IMR-90 (cell line): ENCODE measurements around the gene SLC5A2. TPM values are rescaled to one million over a fixed set of nuclear protein-coding genes. Genes with fewer than 3 reads are reported as not detected.

Source experiments
- ATAC-seq: fragments of 200-7000 bp; cut with Tn5 transposase; 2 replicates; pipeline ENCODE4 v1.9.1; 2020; ENCODE audit warnings: low read depth, mild to moderate bottlenecking, moderate library complexity
- BruUV-seq: library from RNA; stranded (reverse); fragments of 400-500 nt; replicated peaks from 2 replicates; lab custom pipeline; 2021; lab: Mats Ljungman, UMichigan
- CTCF ChIA-PET: fragments of 300-600 bp; formaldehyde crosslinking; extraction: SDS; loops from one replicate; lab custom pipeline; 2021; ENCODE audit warnings: antibody characterized with exemption; lab: Yijun Ruan, JAX
- POLR2A ChIA-PET: fragments of 300-600 bp; sonication (Branson Sonifier 250); formaldehyde crosslinking; loops from one replicate; lab custom pipeline; 2022; ENCODE audit warnings: antibody characterized with exemption; ENCODE audit not compliant: unreplicated experiment; lab: Charles Lee
- DNase-seq: peaks from one replicate; pipeline ENCODE4 v3.0.0; 2013
- H2AFZ ChIP-seq: replicated peaks from 2 replicates; pipeline ENCODE3; 2013; ENCODE audit warnings: low read length, mild to moderate bottlenecking; ENCODE audit not compliant: poor library complexity
- H2AK5ac ChIP-seq: 2 replicates; pipeline ENCODE4 v1.6.1; 2013; ENCODE audit warnings: low read depth, low read length, inconsistent platforms
- H2AK9ac ChIP-seq: replicated peaks from 2 replicates; pipeline ENCODE3; 2013; ENCODE audit warnings: mild to moderate bottlenecking, low read depth, low read length, moderate library complexity; ENCODE audit not compliant: poor library complexity
- H2BK120ac ChIP-seq: 2 replicates; pipeline ENCODE4 v1.6.1; 2013; ENCODE audit warnings: low read depth, low read length, inconsistent platforms
- H2BK15ac ChIP-seq: 3 replicates; pipeline ENCODE4 v1.6.1; 2013; ENCODE audit warnings: low read depth, low read length, inconsistent platforms
- H2BK20ac ChIP-seq: 2 replicates; pipeline ENCODE4 v1.6.1; 2013; ENCODE audit warnings: low read depth, mild to moderate bottlenecking, inconsistent platforms, low read length, moderate library complexity
- H2BK5ac ChIP-seq: 2 replicates; pipeline ENCODE4 v1.6.1; 2013; ENCODE audit warnings: mild to moderate bottlenecking, low read depth, low read length, inconsistent platforms; ENCODE audit not compliant: poor library complexity, severe bottlenecking
- H3K14ac ChIP-seq: replicated peaks from 2 replicates; pipeline ENCODE4 v1.6.1; 2013; ENCODE audit warnings: low read depth, low read length, inconsistent platforms
- H3K18ac ChIP-seq: 2 replicates; pipeline ENCODE4 v1.6.1; 2013; ENCODE audit warnings: low read depth, low read length, control low read depth
- H3K23ac ChIP-seq: 2 replicates; pipeline ENCODE4 v1.6.1; 2013; ENCODE audit warnings: low read depth, low read length, inconsistent platforms
- H3K27ac ChIP-seq: 2 replicates; pipeline ENCODE4 v1.5.1; 2013; ENCODE audit warnings: mild to moderate bottlenecking, control low read depth, low read length; ENCODE audit not compliant: insufficient read depth
- H3K27me3 ChIP-seq: 2 replicates; pipeline ENCODE4 v1.6.1; 2013; ENCODE audit warnings: low read length; ENCODE audit not compliant: control insufficient read depth, insufficient read depth
- H3K36me3 ChIP-seq: 2 replicates; pipeline ENCODE4 v1.6.1; 2013; ENCODE audit warnings: low read length, mixed read lengths; ENCODE audit not compliant: control insufficient read depth, insufficient read depth
- H3K4ac ChIP-seq: 2 replicates; pipeline ENCODE4 v1.6.1; 2013; ENCODE audit warnings: low read depth, low read length, inconsistent platforms
- H3K4me1 ChIP-seq: 2 replicates; pipeline ENCODE4 v1.6.1; 2013; ENCODE audit warnings: low read length, mixed read lengths; ENCODE audit not compliant: control insufficient read depth, insufficient read depth
- H3K4me2 ChIP-seq: 2 replicates; pipeline ENCODE4 v1.6.1; 2013; ENCODE audit warnings: low read depth, mild to moderate bottlenecking, control low read depth, low read length, moderate library complexity
- H3K4me3 ChIP-seq: 2 replicates; pipeline ENCODE4 v1.5.1; 2013; ENCODE audit warnings: low read depth, mild to moderate bottlenecking, control low read depth, low read length, moderate library complexity; ENCODE audit not compliant: insufficient read depth
- H3K56ac ChIP-seq: 2 replicates; pipeline ENCODE4 v1.6.1; 2013; ENCODE audit warnings: low read length, inconsistent platforms; ENCODE audit not compliant: insufficient read depth; ENCODE audit errors: extremely low read depth
- H3K79me1 ChIP-seq, 2 experiments: 2 replicates each; pipeline ENCODE4 v1.6.1; 2013; ENCODE audit warnings: low read length in 2 of 2, inconsistent platforms in 1 of 2, low read depth in 1 of 2
- H3K9ac ChIP-seq: 2 replicates; pipeline ENCODE4 v1.6.1; 2013; ENCODE audit warnings: low read depth, low read length, control low read depth
- H3K9me1 ChIP-seq: 2 replicates; pipeline ENCODE4 v1.6.1; 2013; ENCODE audit warnings: low read length, inconsistent platforms; ENCODE audit not compliant: insufficient read depth
- H3K9me3 ChIP-seq: 2 replicates; pipeline ENCODE4 v1.6.1; 2013; ENCODE audit warnings: low read length; ENCODE audit not compliant: control insufficient read depth, insufficient read depth
- H4K20me1 ChIP-seq: 2 replicates; pipeline ENCODE4 v1.6.1; 2013; ENCODE audit warnings: low read length, inconsistent platforms; ENCODE audit not compliant: insufficient read depth
- H4K5ac ChIP-seq: 2 replicates; pipeline ENCODE4 v1.6.1; 2013; ENCODE audit warnings: mild to moderate bottlenecking, low read depth, low read length, control low read depth
- H4K8ac ChIP-seq, 2 experiments: 2 replicates each; pipeline ENCODE4 v1.6.1; 2013; ENCODE audit warnings: low read depth in 2 of 2, low read length in 2 of 2, control low read depth in 1 of 2, inconsistent platforms in 1 of 2
- H4K91ac ChIP-seq: 2 replicates; pipeline ENCODE4 v1.6.1; 2013; ENCODE audit warnings: low read depth, low read length, inconsistent platforms; ENCODE audit not compliant: insufficient read depth
- BHLHE40 ChIP-seq: fragments of 150-350 bp; IDR thresholded peaks from 2 replicates; pipeline ENCODE4 v1.6.1; 2016; ENCODE audit warnings: mild to moderate bottlenecking, low read depth, low read length
- FOS ChIP-seq: fragments of 150-350 bp; IDR thresholded peaks from 2 replicates; pipeline ENCODE4 v1.6.1; 2016; ENCODE audit warnings: low read depth, low read length
- MAFK ChIP-seq: IDR thresholded peaks from 2 replicates; pipeline ENCODE4 v1.6.1; 2012; ENCODE audit warnings: low read depth, low read length, improper control_type of control experiment
- MAZ ChIP-seq: IDR thresholded peaks from 2 replicates; pipeline ENCODE4 v1.6.1; 2012; ENCODE audit warnings: low read depth, mild to moderate bottlenecking, low read length, improper control_type of control experiment, moderate library complexity, borderline replicate concordance
- MXI1 ChIP-seq: IDR thresholded peaks from 2 replicates; pipeline ENCODE4 v1.6.1; 2012; ENCODE audit warnings: low read depth, mild to moderate bottlenecking, low read length, moderate library complexity, borderline replicate concordance
- NFE2L2 ChIP-seq: fragments of 150-350 bp; IDR thresholded peaks from 2 replicates; pipeline ENCODE4 v1.6.1; 2016; ENCODE audit warnings: low read depth, mild to moderate bottlenecking, low read length
- POLR2A ChIP-seq: IDR thresholded peaks from 2 replicates; pipeline ENCODE4 v1.6.1; 2012; ENCODE audit warnings: mild to moderate bottlenecking, low read depth, low read length
- RCOR1 ChIP-seq: IDR thresholded peaks from 2 replicates; pipeline ENCODE4 v1.6.1; 2012; ENCODE audit warnings: mild to moderate bottlenecking, low read length, improper control_type of control experiment; ENCODE audit not compliant: insufficient replicate concordance
- RFX5 ChIP-seq: IDR thresholded peaks from 2 replicates; pipeline ENCODE4 v1.8.0; 2012; ENCODE audit warnings: low read depth, mild to moderate bottlenecking, low read length, moderate library complexity
- SMC3 ChIP-seq: fragments of 150-350 bp; IDR thresholded peaks from 2 replicates; pipeline ENCODE4 v1.6.1; 2016; ENCODE audit warnings: low read depth, mild to moderate bottlenecking, antibody characterized with exemption, low read length, moderate library complexity
- WGBS, 2 experiments: methylation state at CpG; one replicate each; pipeline versions ENCODE4 v1.1.5 to v1.1.7; 2013; ENCODE audit warnings: missing lambda C conversion rate in 2 of 2; ENCODE audit not compliant: insufficient read length in 1 of 2; ENCODE audit errors: extremely low coverage in 2 of 2; 5-methylcytosine and 5-hydroxymethylcytosine counted together
- dilution Hi-C: fragments of 300-500 bp; cut with HindIII; formaldehyde crosslinking; loops from one replicate; pipeline ENCODE4 v1.14.3; 2018; ENCODE audit warnings: low sequenced_read_pairs; ENCODE audit not compliant: unreplicated experiment
- in situ Hi-C: fragments of 300-500 bp; cut with MboI; formaldehyde crosslinking; loops from 3 replicates; pipeline ENCODE4 v1.14.3; 2019; ENCODE audit warnings: low sequenced_read_pairs, inconsistent platforms, mixed read lengths
- intact Hi-C: fragments of 100-400 bp; cut with micrococcal nuclease; formaldehyde crosslinking; loops from 2 replicates; pipeline ENCODE4 v1.10.0; 2022
- polyA plus RNA-seq, 3 experiments: library from polyadenylated mRNA; depleted of rRNA; stranded (reverse); fragments of >200 nt; gene quantifications; 2 replicates each; pipeline ENCODE4 v1.2.3, GENCODE V29; 2012; ENCODE audit warnings: low replicate concordance in 1 of 3
- total RNA-seq: library from RNA; depleted of rRNA; stranded (reverse); fragments of >200 nt; gene quantifications from 2 replicates; pipeline ENCODE4 v1.2.3, GENCODE V29; 2012
- TF ChIP-seq, protein P1 (sequence below): fragments of 150-350 bp; IDR thresholded peaks from 2 replicates; pipeline ENCODE4 v1.6.1; 2016; ENCODE audit warnings: low read depth, mild to moderate bottlenecking, low read length, moderate library complexity, borderline replicate concordance
- TF ChIP-seq, protein P2 (sequence below): fragments of 150-350 bp; IDR thresholded peaks from 2 replicates; pipeline ENCODE4 v1.6.1; 2017; ENCODE audit warnings: mild to moderate bottlenecking, antibody characterized with exemption, low read length, low read depth
- TF ChIP-seq, protein P3 (sequence below): conservative IDR thresholded peaks from 2 replicates; pipeline ENCODE4 v1.5.1; 2012; ENCODE audit warnings: mild to moderate bottlenecking, low read depth, low read length, improper control_type of control experiment

Gene SLC5A2
- total and polyA plus RNA-seq, 2 of the 4 experiments (the other 2 are of a cell fraction), result not detected

DNA sequence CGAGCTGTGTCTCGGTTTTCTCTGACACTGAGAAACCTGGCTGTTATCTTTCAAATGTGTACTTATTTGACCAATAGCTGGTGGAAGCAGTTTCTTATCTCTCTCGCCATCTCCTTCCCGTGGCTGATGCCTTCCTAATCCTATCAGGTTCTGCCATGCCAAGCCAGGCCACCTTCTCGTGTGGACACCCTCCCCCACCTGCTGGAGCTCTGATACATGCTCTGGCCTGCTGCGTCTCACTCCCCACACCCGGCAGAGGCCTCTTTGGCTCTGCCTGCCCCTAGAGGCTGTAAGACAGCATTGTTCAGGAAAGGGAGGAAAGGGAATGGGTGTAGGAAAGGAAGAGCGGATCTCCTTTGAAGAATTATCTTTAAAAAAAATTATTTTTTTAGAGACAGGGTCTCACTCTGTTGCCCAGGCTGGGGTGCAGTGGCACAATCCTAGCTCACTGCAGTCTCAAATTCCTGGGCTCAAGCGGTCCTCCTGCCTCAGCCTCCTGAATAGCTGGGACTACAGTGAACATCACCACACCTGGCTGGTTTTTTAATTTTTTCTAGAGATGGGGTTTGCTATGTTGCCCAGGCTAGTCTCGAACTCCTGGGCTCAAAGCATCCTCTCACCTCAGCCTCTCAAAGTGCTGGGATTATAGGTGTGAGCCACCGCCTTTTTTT is 31.1 kb upstream of the SLC5A2 start:
- WGBS, 2 experiments, result no CpG with 5 or more reads among the region's 11 CpGs
- no peaks in the 10 kb centered on the region; the same call in 1 of the 2 replicates for H3K36me3 ChIP-seq
- peaks cover 25% of the 10 kb centered on the region for H4K20me1 ChIP-seq
- H2BK120ac ChIP-seq, result peak overlapping the region; percentile 67; the same call in 1 of the 2 replicates
- peak overlapping the region; percentile 50 for H3K14ac ChIP-seq
- H3K18ac ChIP-seq, result peak overlapping the region; percentile 12; the same call in 1 of the 2 replicates
- ChIA-PET CTCF (interaction anchor here (0.5 to 1.4 kb wide), 6 partner anchors 9 to 500 kb away, joined by 3 to 11 read pairs (median 4); partner anchors contain the start of gene ZNF843), POLR2A (no interaction called here)
- intact Hi-C loops, result no loop called here
- peak overlapping the region; percentile 45; the same call in 1 of the 2 replicates for H4K5ac ChIP-seq
- peak overlapping the region; percentile 63 for H3K4ac ChIP-seq
- peak overlapping the region; percentile 38; the same call in 1 of the 2 replicates for H3K27ac ChIP-seq
- H3K23ac ChIP-seq, result peak overlapping the region; percentile 44; the same call in 1 of the 2 replicates
- peaks cover 18% of the 10 kb centered on the region for H3K4me1 ChIP-seq
- no peak overlapping the region for H3K9ac ChIP-seq
- dilution Hi-C loops, result no loop called here
- H3K79me1 ChIP-seq, result peaks cover 11 to 54% of the 10 kb centered on the region in 2 experiments
- peak overlapping the region; percentile 89 for H2AK9ac ChIP-seq
- H2AFZ ChIP-seq, result peak overlapping the region; percentile 79
- no peaks in the 10 kb centered on the region for H3K27me3 ChIP-seq
- H2BK5ac ChIP-seq, result peak overlapping the region; percentile 92
- peak overlapping the region; percentile 76 for H2AK5ac ChIP-seq
- ATAC-seq (peak; percentile 80), DNase-seq (peak; percentile 80)
- H4K8ac ChIP-seq, result peak overlapping the region in 1 of 2 experiments; percentile 65; a peak in 3 of 4 replicates
- peak overlapping the region; percentile 30; the same call in 1 of the 2 replicates for H3K4me2 ChIP-seq
- in situ Hi-C loops, result loop anchor here (25.0 kb wide), 1 partner anchor 410 kb away; the partner anchor contains the start of gene ZNF267
- H3K9me1 ChIP-seq, result peaks cover 26% of the 10 kb centered on the region
- H3K4me3 ChIP-seq, result no peak overlapping the region
- peak overlapping the region; percentile 57; the same call in 1 of the 2 replicates for H4K91ac ChIP-seq
- peak overlapping the region; percentile 29; the same call in 1 of the 2 replicates for H3K56ac ChIP-seq
- no peaks in the 10 kb centered on the region for H3K9me3 ChIP-seq
- no TSS peak for BruUV-seq
- H2BK15ac ChIP-seq, result peak overlapping the region; percentile 69; the same call in 1 of the 3 replicates
- H2BK20ac ChIP-seq, result peak overlapping the region; percentile 53
- no peak for TF ChIP-seq SMC3
- TF ChIP-seq NFE2L2, result no peak
- TF ChIP-seq, protein P1, sequence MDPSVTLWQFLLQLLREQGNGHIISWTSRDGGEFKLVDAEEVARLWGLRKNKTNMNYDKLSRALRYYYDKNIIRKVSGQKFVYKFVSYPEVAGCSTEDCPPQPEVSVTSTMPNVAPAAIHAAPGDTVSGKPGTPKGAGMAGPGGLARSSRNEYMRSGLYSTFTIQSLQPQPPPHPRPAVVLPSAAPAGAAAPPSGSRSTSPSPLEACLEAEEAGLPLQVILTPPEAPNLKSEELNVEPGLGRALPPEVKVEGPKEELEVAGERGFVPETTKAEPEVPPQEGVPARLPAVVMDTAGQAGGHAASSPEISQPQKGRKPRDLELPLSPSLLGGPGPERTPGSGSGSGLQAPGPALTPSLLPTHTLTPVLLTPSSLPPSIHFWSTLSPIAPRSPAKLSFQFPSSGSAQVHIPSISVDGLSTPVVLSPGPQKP, result no peak
- TF ChIP-seq RCOR1, result no peak
- TF ChIP-seq MXI1, result peak; percentile 39; the same call in 1 of the 2 replicates
- TF ChIP-seq MAFK, result no peak
- no peak for TF ChIP-seq RFX5
- TF ChIP-seq, protein P2, sequence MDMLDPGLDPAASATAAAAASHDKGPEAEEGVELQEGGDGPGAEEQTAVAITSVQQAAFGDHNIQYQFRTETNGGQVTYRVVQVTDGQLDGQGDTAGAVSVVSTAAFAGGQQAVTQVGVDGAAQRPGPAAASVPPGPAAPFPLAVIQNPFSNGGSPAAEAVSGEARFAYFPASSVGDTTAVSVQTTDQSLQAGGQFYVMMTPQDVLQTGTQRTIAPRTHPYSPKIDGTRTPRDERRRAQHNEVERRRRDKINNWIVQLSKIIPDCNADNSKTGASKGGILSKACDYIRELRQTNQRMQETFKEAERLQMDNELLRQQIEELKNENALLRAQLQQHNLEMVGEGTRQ, result no peak
- peak; percentile 79 for TF ChIP-seq MAZ
- peak; percentile 3; the same call in 1 of the 2 replicates for TF ChIP-seq FOS
- TF ChIP-seq POLR2A, result 0 out of 2 replicates have a peak, but pooled peaks have one; percentile 14
- no peak for TF ChIP-seq BHLHE40
- TF ChIP-seq, protein P3, sequence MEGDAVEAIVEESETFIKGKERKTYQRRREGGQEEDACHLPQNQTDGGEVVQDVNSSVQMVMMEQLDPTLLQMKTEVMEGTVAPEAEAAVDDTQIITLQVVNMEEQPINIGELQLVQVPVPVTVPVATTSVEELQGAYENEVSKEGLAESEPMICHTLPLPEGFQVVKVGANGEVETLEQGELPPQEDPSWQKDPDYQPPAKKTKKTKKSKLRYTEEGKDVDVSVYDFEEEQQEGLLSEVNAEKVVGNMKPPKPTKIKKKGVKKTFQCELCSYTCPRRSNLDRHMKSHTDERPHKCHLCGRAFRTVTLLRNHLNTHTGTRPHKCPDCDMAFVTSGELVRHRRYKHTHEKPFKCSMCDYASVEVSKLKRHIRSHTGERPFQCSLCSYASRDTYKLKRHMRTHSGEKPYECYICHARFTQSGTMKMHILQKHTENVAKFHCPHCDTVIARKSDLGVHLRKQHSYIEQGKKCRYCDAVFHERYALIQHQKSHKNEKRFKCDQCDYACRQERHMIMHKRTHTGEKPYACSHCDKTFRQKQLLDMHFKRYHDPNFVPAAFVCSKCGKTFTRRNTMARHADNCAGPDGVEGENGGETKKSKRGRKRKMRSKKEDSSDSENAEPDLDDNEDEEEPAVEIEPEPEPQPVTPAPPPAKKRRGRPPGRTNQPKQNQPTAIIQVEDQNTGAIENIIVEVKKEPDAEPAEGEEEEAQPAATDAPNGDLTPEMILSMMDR, result peak; percentile 72
